H1 (cell line): ENCODE measurements around the gene CRKL. TPM values are rescaled to one million over a fixed set of nuclear protein-coding genes. Genes with fewer than 3 reads are reported as not detected.

Experiments used
- ATF2 ChIP-seq: IDR thresholded peaks from 2 replicates; pipeline ENCODE4 v1.6.1; 2012; ENCODE audit warnings: low read length, inconsistent platforms
- CHD7 ChIP-seq: fragments of 300-600 bp; sonication (generic); IDR thresholded peaks from 2 replicates; pipeline ENCODE4 v1.7.1; 2012; ENCODE audit warnings: low read length, moderate library complexity, mild to moderate bottlenecking, inconsistent platforms; ENCODE audit not compliant: insufficient replicate concordance
- CTCF ChIP-seq, 3 experiments: IDR thresholded peaks; 1 replicate in 2 of 3; 2 replicates in 1 of 3; pipeline versions ENCODE4 v1.5.1 to v1.6.1; 2011; ENCODE audit warnings: low read length in 3 of 3, mild to moderate bottlenecking in 3 of 3, inconsistent platforms in 2 of 3, low read depth in 1 of 3, moderate library complexity in 1 of 3; ENCODE audit not compliant: insufficient read depth in 1 of 3; ENCODE audit errors: control extremely low read depth in 1 of 3
- HDAC2 ChIP-seq, 2 experiments: fragments of 300-600 bp in 1 of 2; sonication (generic) in 1 of 2; IDR thresholded peaks; 2 replicates each; pipeline ENCODE4 v1.6.1; 2011 to 2012; ENCODE audit warnings: low read depth in 2 of 2, low read length in 2 of 2, mild to moderate bottlenecking in 2 of 2, moderate library complexity in 2 of 2, borderline replicate concordance in 1 of 2, inconsistent platforms in 1 of 2
- SP4 ChIP-seq: IDR thresholded peaks from 2 replicates; pipeline ENCODE4 v1.6.1; 2012; ENCODE audit warnings: low read length, inconsistent platforms
- polyA plus RNA-seq, 7 experiments: library from polyadenylated mRNA; depleted of rRNA in 3 of 7; stranded (reverse) in 5 of 7; unstranded in 2 of 7; fragments of >200 nt in 5 of 7; fragments of 200-250 nt in 2 of 7; gene quantifications; 1 replicate in 5 of 7; 2 replicates in 1 of 7; 4 replicates in 1 of 7; pipeline versions ENCODE4 v1.2.1 to v1.2.3, GENCODE V29; 2011 to 2013; ENCODE audit warnings: missing spikeins in 2 of 7, mixed read lengths in 2 of 7
- total RNA-seq: library from RNA; stranded (reverse); fragmentation: NEBNext Ultra II Directional; extraction: Animal tissue kit (Norgen Biotek cat#: 25700); gene quantifications from 2 replicates; pipeline ENCODE4 v1.2.1, GENCODE V29; 2021

Gene CRKL
- total and polyA plus RNA-seq, 2 of the 8 experiments (the other 6 are each of a cell fraction or from before 2014, with no cell fraction given), result 34.5 to 94.5 TPM

- TF ChIP-seq CHD7, result no peak
- no peak for TF ChIP-seq SP4
- TF ChIP-seq CTCF (IDR thresholded peaks at IDR 0.05; ENCODE audit: control extremely low read depth in 1 of 3, insufficient read depth in 1 of 3, low read depth in 1 of 3, low read length in 3 of 3), result no peak
- no peak for TF ChIP-seq ATF2
- TF ChIP-seq HDAC2 (IDR thresholded peaks at IDR 0.05; ENCODE audit: borderline replicate concordance in 1 of 2, low read depth in 2 of 2, low read length in 2 of 2), result no peak
Observed at GRCh38 chr22:20994128-20994901, 77.1 kb downstream of the CRKL start (continued).
